ENCODE data around the gene SLC4A4. TPM values are rescaled to one million over a fixed set of nuclear protein-coding genes. Genes with fewer than 3 reads are reported as not detected.

SLC4A4 gene
- polyA plus RNA-seq, 3 donors: 69.9 to 73.8 (median 70.6) TPM

- no peak for DNase-seq
Observed at GRCh38 chr4:71355045-71355444, 16.2 kb downstream of the SLC4A4 start.

GRCh38 chr4:71355971-71356370 lies 17.2 kb downstream of the SLC4A4 start:
- no peak for DNase-seq

- DNase-seq: no peak
Observed at GRCh38 chr4:71356924-71357663, 18.3 kb downstream of the SLC4A4 start.

- no peak for DNase-seq
Observed at GRCh38 chr4:71360844-71361243, 22.0 kb downstream of the SLC4A4 start.

- no peak for DNase-seq
Observed at GRCh38 chr4:71361476-71361875, 22.7 kb downstream of the SLC4A4 start.

- peak; percentile 15 for DNase-seq
Observed at GRCh38 chr4:71366766-71367165, 27.9 kb downstream of the SLC4A4 start.

GRCh38 chr4:71367546-71367945 lies 28.7 kb downstream of the SLC4A4 start:
- no peak for DNase-seq

- no peak for DNase-seq
Observed at GRCh38 chr4:71368906-71369305, 30.1 kb downstream of the SLC4A4 start.

GRCh38 chr4:71369536-71369935 lies 30.7 kb downstream of the SLC4A4 start:
- no peak for DNase-seq

GRCh38 chr4:71375494-71375893 lies 36.7 kb downstream of the SLC4A4 start:
- DNase-seq: no peak

- no peak for DNase-seq
Observed at GRCh38 chr4:71377561-71377960, 38.7 kb downstream of the SLC4A4 start.

GRCh38 chr4:71379126-71379525 lies 40.3 kb downstream of the SLC4A4 start:
- DNase-seq: no peak

- no peak for DNase-seq
Observed at GRCh38 chr4:71380788-71381187, 42.0 kb downstream of the SLC4A4 start.

GRCh38 chr4:71382125-71382899 lies 43.5 kb downstream of the SLC4A4 start:
- DNase-seq: no peak

GRCh38 chr4:71382900-71383560 lies 44.2 kb downstream of the SLC4A4 start:
- DNase-seq: no peak

GRCh38 chr4:71383984-71384383 lies 45.2 kb downstream of the SLC4A4 start:
- DNase-seq: no peak

GRCh38 chr4:71389149-71389827 lies 50.5 kb downstream of the SLC4A4 start:
- DNase-seq: no peak

- no peak for DNase-seq
Observed at GRCh38 chr4:71392109-71392508, 53.3 kb downstream of the SLC4A4 start.

- no peak for DNase-seq
Observed at GRCh38 chr4:71396382-71396781, 57.6 kb downstream of the SLC4A4 start.

- no peak for DNase-seq
Observed at GRCh38 chr4:71400810-71401209, 62.0 kb downstream of the SLC4A4 start.

- DNase-seq: no peak
Observed at GRCh38 chr4:71402616-71403015, 63.8 kb downstream of the SLC4A4 start.

GRCh38 chr4:71404049-71404448 lies 65.2 kb downstream of the SLC4A4 start:
- DNase-seq: no peak

Data from renal pelvis (tissue), 4 donors.